ENCODE measurements around the gene SQOR.

SQOR gene

DNA sequence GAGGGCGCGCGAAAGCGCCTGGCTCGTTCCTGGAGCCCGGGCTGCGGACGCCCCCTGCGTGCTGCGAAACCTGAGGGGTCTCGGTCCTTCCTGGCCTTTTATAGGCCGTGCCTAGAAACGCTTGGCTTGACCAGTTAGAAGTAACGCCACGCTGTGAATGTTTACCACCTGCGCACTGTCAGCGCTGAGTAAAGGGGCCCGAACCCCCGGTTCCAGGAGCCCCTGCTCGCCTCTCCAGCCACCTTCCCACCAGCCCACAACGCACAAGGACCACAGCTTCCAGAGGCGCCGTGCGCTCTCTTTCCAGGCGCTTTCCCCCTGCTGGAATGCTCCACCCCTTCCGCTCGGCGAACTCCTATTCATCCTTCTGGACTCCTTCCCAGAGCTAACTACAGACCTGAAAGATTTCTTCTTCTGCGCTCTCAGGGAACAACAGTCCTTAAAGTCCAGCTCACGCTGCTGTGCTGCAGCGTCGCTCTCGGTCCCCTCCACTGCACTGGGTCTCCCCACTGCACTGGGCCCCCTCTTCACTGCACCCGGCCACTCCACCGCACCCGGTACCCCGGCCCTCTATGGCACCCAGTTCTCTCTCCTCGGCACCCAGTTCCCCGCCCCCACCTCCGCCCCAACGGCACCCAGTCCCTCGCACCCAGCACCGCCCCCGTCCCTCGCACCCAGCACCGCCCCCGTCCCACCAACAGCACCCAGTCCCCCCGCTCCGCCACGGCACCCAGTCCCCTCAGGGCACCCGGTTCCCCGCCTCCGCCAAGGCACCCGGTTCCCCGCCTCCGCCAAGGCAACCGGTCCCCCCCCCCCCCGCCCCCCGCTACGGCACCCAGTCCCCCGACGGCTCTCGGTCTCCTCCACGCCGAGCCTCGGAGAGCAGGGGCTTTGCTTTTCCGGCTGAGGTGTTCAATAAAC lies 69.8 kb downstream of the SQOR start:
- no peak for TF ChIP-seq POLR2AphosphoS5 (IDR thresholded peaks at IDR 0.05; ENCODE audit: low read depth, low read length)
- TF ChIP-seq SIN3A (IDR thresholded peaks at IDR 0.05; ENCODE audit: borderline replicate concordance, insufficient read depth, low read length) = no peak
- no peak for TF ChIP-seq FOXP2 (optimal IDR thresholded peaks at IDR 0.05; ENCODE audit: borderline replicate concordance, extremely low read depth, extremely low read length, insufficient read depth)
- no peak for TF ChIP-seq TAF1 (IDR thresholded peaks at IDR 0.05; ENCODE audit: borderline replicate concordance, insufficient read depth, low read length)
- TF ChIP-seq, protein P1, sequence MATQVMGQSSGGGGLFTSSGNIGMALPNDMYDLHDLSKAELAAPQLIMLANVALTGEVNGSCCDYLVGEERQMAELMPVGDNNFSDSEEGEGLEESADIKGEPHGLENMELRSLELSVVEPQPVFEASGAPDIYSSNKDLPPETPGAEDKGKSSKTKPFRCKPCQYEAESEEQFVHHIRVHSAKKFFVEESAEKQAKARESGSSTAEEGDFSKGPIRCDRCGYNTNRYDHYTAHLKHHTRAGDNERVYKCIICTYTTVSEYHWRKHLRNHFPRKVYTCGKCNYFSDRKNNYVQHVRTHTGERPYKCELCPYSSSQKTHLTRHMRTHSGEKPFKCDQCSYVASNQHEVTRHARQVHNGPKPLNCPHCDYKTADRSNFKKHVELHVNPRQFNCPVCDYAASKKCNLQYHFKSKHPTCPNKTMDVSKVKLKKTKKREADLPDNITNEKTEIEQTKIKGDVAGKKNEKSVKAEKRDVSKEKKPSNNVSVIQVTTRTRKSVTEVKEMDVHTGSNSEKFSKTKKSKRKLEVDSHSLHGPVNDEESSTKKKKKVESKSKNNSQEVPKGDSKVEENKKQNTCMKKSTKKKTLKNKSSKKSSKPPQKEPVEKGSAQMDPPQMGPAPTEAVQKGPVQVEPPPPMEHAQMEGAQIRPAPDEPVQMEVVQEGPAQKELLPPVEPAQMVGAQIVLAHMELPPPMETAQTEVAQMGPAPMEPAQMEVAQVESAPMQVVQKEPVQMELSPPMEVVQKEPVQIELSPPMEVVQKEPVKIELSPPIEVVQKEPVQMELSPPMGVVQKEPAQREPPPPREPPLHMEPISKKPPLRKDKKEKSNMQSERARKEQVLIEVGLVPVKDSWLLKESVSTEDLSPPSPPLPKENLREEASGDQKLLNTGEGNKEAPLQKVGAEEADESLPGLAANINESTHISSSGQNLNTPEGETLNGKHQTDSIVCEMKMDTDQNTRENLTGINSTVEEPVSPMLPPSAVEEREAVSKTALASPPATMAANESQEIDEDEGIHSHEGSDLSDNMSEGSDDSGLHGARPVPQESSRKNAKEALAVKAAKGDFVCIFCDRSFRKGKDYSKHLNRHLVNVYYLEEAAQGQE (IDR thresholded peaks at IDR 0.05; ENCODE audit: insufficient read depth in 1 of 2, low read depth in 2 of 2, low read length in 2 of 2) = no peak

GRCh38 chr15:45705510-45706473 lies 71.0 kb downstream of the SQOR start:
- TF ChIP-seq SIN3A (IDR thresholded peaks at IDR 0.05; ENCODE audit: borderline replicate concordance, insufficient read depth, low read length) = no peak
- TF ChIP-seq TAF1 (IDR thresholded peaks at IDR 0.05; ENCODE audit: borderline replicate concordance, insufficient read depth, low read length) = no peak
- TF ChIP-seq FOXP2 (optimal IDR thresholded peaks at IDR 0.05; ENCODE audit: borderline replicate concordance, extremely low read depth, extremely low read length, insufficient read depth) = no peak
- no peak for TF ChIP-seq POLR2AphosphoS5 (IDR thresholded peaks at IDR 0.05; ENCODE audit: low read depth, low read length)
- TF ChIP-seq, protein P1 (IDR thresholded peaks at IDR 0.05; ENCODE audit: insufficient read depth in 1 of 2, low read depth in 2 of 2, low read length in 2 of 2) = no peak

DNA sequence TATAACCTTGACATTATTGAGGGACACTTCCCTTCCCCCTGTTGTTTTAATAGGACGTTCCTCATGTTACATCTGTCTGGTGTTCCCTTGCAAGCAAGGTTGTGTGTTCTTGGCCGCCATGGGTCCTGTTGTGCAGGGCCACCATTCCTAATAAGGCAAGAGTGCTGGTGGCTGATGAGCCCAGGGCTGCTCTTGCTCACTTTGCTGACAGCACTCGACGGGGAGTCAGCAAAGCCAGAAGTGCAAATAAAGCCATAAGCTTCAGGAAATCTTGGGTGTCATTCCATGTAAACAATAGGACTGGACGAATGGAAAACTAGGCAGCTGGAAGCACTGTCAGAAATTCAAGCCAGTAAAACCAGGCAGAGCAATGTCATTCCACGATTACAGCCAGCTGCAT lies 75.8 kb downstream of the SQOR start:
- TF ChIP-seq POLR2AphosphoS5 (IDR thresholded peaks at IDR 0.05; ENCODE audit: low read depth, low read length) (no peak), FOXP2 (optimal IDR thresholded peaks at IDR 0.05; ENCODE audit: borderline replicate concordance, extremely low read depth, extremely low read length, insufficient read depth) (no peak), TAF1 (IDR thresholded peaks at IDR 0.05; ENCODE audit: borderline replicate concordance, insufficient read depth, low read length) (no peak)

DNA sequence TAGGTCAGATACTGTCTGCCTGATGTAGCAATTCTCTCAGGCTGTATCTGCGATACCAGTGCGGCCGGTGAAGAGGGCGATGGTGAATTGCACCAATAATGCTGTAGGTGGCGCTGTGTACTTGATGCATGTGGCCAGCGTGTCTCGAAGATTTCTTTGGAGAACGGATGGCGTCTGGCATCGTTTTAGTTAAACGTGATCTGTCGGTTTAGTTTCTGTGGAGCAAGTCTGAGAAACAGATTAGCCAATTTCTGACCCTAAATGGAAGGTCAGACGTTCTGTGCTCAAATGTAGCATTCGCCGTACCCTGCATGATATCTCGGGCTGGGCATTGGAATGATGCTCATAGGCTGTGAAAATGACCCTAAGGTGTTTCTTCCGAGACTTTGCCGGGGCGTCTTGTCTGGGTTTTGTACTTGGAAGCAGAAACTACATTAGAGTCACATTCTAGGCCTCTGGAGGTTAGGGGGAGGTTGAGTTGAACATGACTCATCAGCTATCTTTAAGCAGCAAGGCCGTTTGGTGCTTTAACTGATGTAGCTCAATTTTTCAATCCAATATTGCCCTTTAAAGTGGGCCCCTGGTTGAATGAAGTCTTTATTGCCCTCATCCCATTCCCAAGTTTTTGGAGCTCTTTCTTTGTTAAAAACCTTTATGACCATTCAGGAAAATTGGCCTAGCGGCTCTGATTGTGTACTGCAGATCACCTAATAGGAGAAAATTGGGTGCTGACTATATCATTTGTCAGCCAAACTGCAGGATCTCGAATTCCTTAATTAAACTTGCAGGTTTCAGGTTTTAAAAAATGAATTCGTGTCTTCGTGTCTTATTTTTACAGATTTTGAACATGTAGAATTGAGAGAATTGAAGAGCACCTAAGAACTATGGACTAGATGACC lies 80.0 kb downstream of the SQOR start:
- no peak for TF ChIP-seq POLR2AphosphoS5 (IDR thresholded peaks at IDR 0.05; ENCODE audit: low read depth, low read length)
- TF ChIP-seq SIN3A (IDR thresholded peaks at IDR 0.05; ENCODE audit: borderline replicate concordance, insufficient read depth, low read length) = no peak
- no peak for TF ChIP-seq TAF1 (IDR thresholded peaks at IDR 0.05; ENCODE audit: borderline replicate concordance, insufficient read depth, low read length)
- TF ChIP-seq, protein P1 (IDR thresholded peaks at IDR 0.05; ENCODE audit: insufficient read depth in 1 of 2, low read depth in 2 of 2, low read length in 2 of 2) = no peak
- TF ChIP-seq FOXP2 (optimal IDR thresholded peaks at IDR 0.05; ENCODE audit: borderline replicate concordance, extremely low read depth, extremely low read length, insufficient read depth) = no peak

Data from PFSK-1 (cell line).